B cell (primary cell): Measurements from ENCODE around the gene PRDX2.

ENCODE experiments used
- CTCF ChIP-seq: fragments of 200-600 bp; IDR thresholded peaks from one replicate; pipeline ENCODE4 v1.8.0; 2022; ENCODE audit warnings: antibody characterized with exemption, mild to moderate bottlenecking
- EZH2 ChIP-seq: IDR thresholded peaks from 2 replicates; pipeline ENCODE4 v1.6.1; 2012; ENCODE audit warnings: borderline replicate concordance, low read depth, mild to moderate bottlenecking, moderate library complexity, low read length; ENCODE audit not compliant: insufficient read depth, poor library complexity, severe bottlenecking

- TF ChIP-seq CTCF (no peak), EZH2 (no peak)
Measured at GRCh38 chr19:12779162-12779993, 22.2 kb downstream of the PRDX2 start.
